Skeletal muscle satellite cell (primary cell): ENCODE data around the gene RRAGB.
A peak's percentile ranks its signal among the peaks of the same experiment; 100 is the strongest.
"Not testable (repeated sequence)": the region's sequence is repeated elsewhere in the genome, so short reads cannot be mapped to it uniquely, and the experiment has no call there.

Source experiments
- H3K27me3 ChIP-seq: 2 replicates; pipeline ENCODE4 v1.7.0; 2013; ENCODE audit warnings: low read length; ENCODE audit not compliant: control insufficient read depth, insufficient read depth
- H3K36me3 ChIP-seq: 2 replicates; pipeline ENCODE4 v1.7.0; 2013; ENCODE audit warnings: mild to moderate bottlenecking, control low read depth, low read length; ENCODE audit not compliant: insufficient read depth
- H3K4me1 ChIP-seq: 2 replicates; pipeline ENCODE4 v1.7.0; 2013; ENCODE audit warnings: low read length; ENCODE audit not compliant: control insufficient read depth, insufficient read depth
- H3K4me2 ChIP-seq: 2 replicates; pipeline ENCODE4 v1.7.0; 2013; ENCODE audit warnings: mild to moderate bottlenecking, low read length
- H3K4me3 ChIP-seq: 2 replicates; pipeline ENCODE4 v1.7.0; 2013; ENCODE audit warnings: low read length
- H3K9ac ChIP-seq: 2 replicates; pipeline ENCODE4 v1.7.0; 2013; ENCODE audit warnings: mild to moderate bottlenecking, low read depth, low read length, moderate library complexity
- H3K9me3 ChIP-seq: replicated peaks from 2 replicates; pipeline ENCODE4 v1.7.0; 2013; ENCODE audit warnings: mild to moderate bottlenecking, control low read depth, low read length

The RRAGB gene

GRCh38 chrX:55714161-55714560 lies 3.4 kb upstream of the RRAGB start:
- Histone ChIP-seq H3K4me1 (peaks cover 9% of the 10 kb centered on the region), H3K4me3 (no peak overlapping the region)

DNA sequence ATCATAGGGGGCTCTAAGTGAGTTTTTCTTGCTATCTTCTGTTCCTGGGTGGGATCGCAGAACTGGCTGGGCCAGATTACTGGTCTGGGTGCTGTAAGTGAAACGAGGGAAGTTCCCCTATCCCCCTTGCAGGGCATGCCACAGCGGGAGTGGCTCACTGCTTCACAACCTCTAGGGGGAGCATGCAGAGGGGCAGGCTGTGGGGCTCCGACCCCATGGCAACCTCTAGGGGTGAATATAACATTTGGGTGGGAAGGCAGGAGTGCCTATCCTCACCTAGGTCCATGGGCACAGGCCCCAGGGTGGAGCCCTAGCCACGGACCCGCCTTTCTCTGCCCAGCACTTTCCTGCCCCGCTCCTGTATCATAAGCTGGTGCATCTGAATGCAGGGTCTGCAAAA lies 1.7 kb upstream of the RRAGB start:
- no peak overlapping the region for H3K4me2 ChIP-seq
- no peak overlapping the region for H3K9ac ChIP-seq
- no peak overlapping the region for H3K4me3 ChIP-seq

More at GRCh38 chrX:55714161-55714560, 3.4 kb upstream of the RRAGB start:
- no peak overlapping the region for H3K4me2 ChIP-seq
- H3K9ac ChIP-seq = no peak overlapping the region
- H3K27me3 ChIP-seq = no peaks in the 10 kb centered on the region
- H3K9me3 ChIP-seq = peaks cover 3% of the 10 kb centered on the region
- H3K36me3 ChIP-seq = no peaks in the 10 kb centered on the region

GRCh38 chrX:55716937-55717336 lies 612 bp upstream of the RRAGB start:
- Histone ChIP-seq H3K4me1 (no peaks in the 10 kb centered on the region), H3K9ac (peak overlapping the region; percentile 53), H3K4me3 (peak overlapping the region; percentile 59), H3K27me3 (no peaks in the 10 kb centered on the region), H3K9me3 (no peaks in the 10 kb centered on the region), H3K36me3 (no peaks in the 10 kb centered on the region), H3K4me2 (peak overlapping the region; percentile 73)

More for the DNA sequence above, 1.7 kb upstream of the RRAGB start:
- no peaks in the 10 kb centered on the region for H3K9me3 ChIP-seq
- no peaks in the 10 kb centered on the region for H3K27me3 ChIP-seq
- peaks cover 3% of the 10 kb centered on the region for H3K4me1 ChIP-seq
- no peaks in the 10 kb centered on the region for H3K36me3 ChIP-seq

DNA sequence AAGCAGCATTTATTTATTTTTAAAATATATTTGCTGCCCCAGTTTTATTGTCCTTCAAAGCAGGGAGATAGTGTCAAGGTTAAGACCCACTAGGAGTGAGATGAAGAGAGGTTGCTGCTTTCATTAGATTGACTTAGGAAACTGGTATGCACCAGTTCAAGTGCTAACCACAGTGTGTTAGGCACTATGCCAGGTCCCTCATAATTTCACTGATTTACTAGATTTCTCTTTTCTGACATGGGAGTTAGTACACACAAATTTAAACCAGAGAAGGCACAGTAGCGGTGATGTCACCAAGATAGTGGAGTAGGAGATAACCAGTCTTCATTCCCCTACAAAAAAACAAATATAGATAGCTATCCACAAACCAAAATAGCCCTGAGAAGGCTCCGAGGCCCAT lies 14.3 kb downstream of the RRAGB start:
- peaks cover 13% of the 10 kb centered on the region for H3K36me3 ChIP-seq
- H3K27me3 ChIP-seq = no peaks in the 10 kb centered on the region
- H3K4me3 ChIP-seq = no peak overlapping the region
- H3K4me1 ChIP-seq = no peaks in the 10 kb centered on the region
- H3K9me3 ChIP-seq = no peaks in the 10 kb centered on the region
- H3K9ac ChIP-seq = no peak overlapping the region
- H3K4me2 ChIP-seq = no peak overlapping the region

DNA sequence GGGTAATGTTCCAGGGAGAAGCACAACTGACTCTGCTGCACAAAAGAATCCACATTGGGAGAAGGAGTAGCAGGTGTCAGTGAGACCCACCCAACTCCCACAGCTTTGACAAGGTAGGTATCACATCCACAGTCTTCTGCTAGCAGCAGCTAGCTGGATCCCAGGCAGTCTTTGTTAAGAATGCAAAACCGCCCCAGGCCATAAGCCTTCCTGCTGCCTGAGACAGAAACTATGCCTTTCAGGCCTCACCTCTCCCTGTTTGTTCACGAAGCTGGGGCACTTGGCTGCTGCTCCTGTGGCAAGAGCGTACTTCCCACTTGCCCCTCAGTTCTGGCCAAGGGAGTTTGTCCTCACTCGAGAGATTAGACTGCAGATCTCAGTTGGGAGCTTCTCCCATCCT lies 21.4 kb downstream of the RRAGB start:
- Histone ChIP-seq H3K9ac (no peak overlapping the region), H3K4me2 (no peak overlapping the region), H3K27me3 (no peaks in the 10 kb centered on the region), H3K9me3 (no peaks in the 10 kb centered on the region), H3K36me3 (peaks cover 5% of the 10 kb centered on the region), H3K4me3 (no peak overlapping the region), H3K4me1 (no peaks in the 10 kb centered on the region)

DNA sequence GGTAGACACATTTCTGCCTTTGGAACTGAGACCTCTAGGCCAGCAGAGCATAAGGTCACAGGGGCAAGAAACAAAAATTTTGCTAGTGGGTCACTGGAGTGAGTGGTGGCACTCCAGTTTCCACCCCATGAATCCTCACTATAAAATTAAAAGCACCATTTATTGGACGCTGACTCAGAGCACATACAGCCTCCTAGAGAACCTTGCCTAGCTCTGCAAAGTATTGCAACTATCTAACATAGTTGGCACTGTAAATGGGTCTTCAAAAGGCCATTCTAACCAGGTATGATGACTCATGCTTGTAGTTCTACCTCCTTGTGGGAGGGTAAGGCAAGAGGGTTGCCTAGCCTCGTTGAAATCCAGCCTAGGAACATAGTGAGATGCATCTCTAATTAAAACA lies 25.1 kb downstream of the RRAGB start:
- H3K4me3 ChIP-seq = no peak overlapping the region
- H3K36me3 ChIP-seq = peaks cover 10% of the 10 kb centered on the region
- no peaks in the 10 kb centered on the region for H3K27me3 ChIP-seq
- no peaks in the 10 kb centered on the region for H3K4me1 ChIP-seq
- H3K4me2 ChIP-seq = no peak overlapping the region
- no peaks in the 10 kb centered on the region for H3K9me3 ChIP-seq
- no peak overlapping the region for H3K9ac ChIP-seq

DNA sequence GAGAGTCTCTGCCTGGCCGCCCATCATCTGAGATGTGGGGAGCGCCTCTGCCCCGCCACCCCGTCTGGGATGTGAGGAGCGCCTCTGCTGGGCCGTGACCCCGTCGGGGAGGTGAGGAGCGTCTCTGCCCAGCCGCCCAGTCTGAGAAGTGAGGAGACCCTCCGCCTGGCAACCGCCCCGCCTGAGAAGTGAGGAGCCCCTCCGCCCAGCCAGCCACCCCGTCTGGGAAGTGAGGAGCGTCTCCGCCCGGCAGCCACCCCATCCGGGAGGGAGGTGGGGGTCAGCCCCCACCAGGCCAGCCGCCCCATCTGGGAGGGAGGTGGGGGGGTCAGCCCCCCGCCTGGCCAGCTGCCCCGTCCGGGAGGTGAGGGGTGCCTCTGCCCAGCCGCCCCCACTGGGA lies 30.9 kb downstream of the RRAGB start:
- not testable (repeated sequence) for H3K4me3 ChIP-seq, H3K9ac ChIP-seq, H3K27me3 ChIP-seq, H3K4me1 ChIP-seq, H3K9me3 ChIP-seq, H3K36me3 ChIP-seq, H3K4me2 ChIP-seq

- Histone ChIP-seq H3K9me3 (no peaks in the 10 kb centered on the region), H3K4me1 (no peaks in the 10 kb centered on the region), H3K27me3 (no peaks in the 10 kb centered on the region), H3K36me3 (peaks cover under 1% of the 10 kb centered on the region), H3K4me3 (no peak overlapping the region), H3K9ac (no peak overlapping the region), H3K4me2 (no peak overlapping the region)
Measured at GRCh38 chrX:55750256-55750655, 32.7 kb downstream of the RRAGB start.

GRCh38 chrX:55754861-55755294 lies 37.3 kb downstream of the RRAGB start:
- Histone ChIP-seq H3K36me3 (peaks cover 3% of the 10 kb centered on the region), H3K9ac (no peak overlapping the region), H3K4me3 (no peak overlapping the region), H3K9me3 (no peaks in the 10 kb centered on the region), H3K4me1 (no peaks in the 10 kb centered on the region), H3K27me3 (no peaks in the 10 kb centered on the region), H3K4me2 (no peak overlapping the region)

DNA sequence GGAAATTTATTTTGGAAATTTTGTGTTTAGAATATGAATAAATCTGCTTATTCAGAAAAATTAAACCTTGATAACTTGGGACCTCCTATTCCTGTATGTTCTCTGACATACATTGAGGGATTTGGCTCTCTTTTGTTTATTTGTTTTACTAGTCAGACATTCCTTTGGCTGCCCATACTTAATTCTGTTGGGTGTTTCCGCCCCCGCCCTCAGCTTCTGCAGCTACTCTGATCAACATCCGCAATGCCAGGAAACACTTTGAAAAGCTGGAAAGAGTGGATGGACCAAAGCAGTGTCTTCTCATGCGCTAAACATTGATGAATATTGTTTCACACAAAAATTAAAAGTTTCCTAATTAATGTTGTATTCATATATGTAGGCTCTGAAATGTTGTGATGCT lies 40.5 kb downstream of the RRAGB start:
- Histone ChIP-seq H3K9me3 (no peaks in the 10 kb centered on the region), H3K27me3 (no peaks in the 10 kb centered on the region), H3K4me1 (no peaks in the 10 kb centered on the region), H3K4me2 (no peak overlapping the region), H3K4me3 (no peak overlapping the region), H3K9ac (no peak overlapping the region), H3K36me3 (peaks cover 3% of the 10 kb centered on the region)

GRCh38 chrX:55759478-55759877 lies 41.9 kb downstream of the RRAGB start:
- H3K27me3 ChIP-seq = no peaks in the 10 kb centered on the region
- H3K4me2 ChIP-seq = no peak overlapping the region
- H3K36me3 ChIP-seq = peaks cover 3% of the 10 kb centered on the region
- H3K9ac ChIP-seq = no peak overlapping the region
- H3K4me3 ChIP-seq = no peak overlapping the region
- H3K9me3 ChIP-seq = no peaks in the 10 kb centered on the region
- H3K4me1 ChIP-seq = no peaks in the 10 kb centered on the region

GRCh38 chrX:55767100-55767499 lies 49.6 kb downstream of the RRAGB start:
- Histone ChIP-seq H3K27me3 (no peaks in the 10 kb centered on the region), H3K4me3 (no peak overlapping the region), H3K9ac (no peak overlapping the region), H3K4me1 (peaks cover 7% of the 10 kb centered on the region), H3K9me3 (no peaks in the 10 kb centered on the region), H3K4me2 (no peak overlapping the region), H3K36me3 (no peaks in the 10 kb centered on the region)
